Measurements from ENCODE around the gene G6PD. TPM values are rescaled to one million over a fixed set of nuclear protein-coding genes. Genes with fewer than 3 reads are reported as not detected.
A peak's percentile ranks its signal among the peaks of the same experiment; 100 is the strongest.

G6PD gene
- total and polyA plus RNA-seq, 10 of the 15 experiments (the other 5 are each of a cell fraction or from before 2014, with no cell fraction given) = 1.6 to 62.5 (median 28.4) TPM

GRCh38 chrX:154548028-154548316, 1.3 kb upstream of the G6PD start:
- ChIA-PET CTCF (interaction anchor here (0.8 kb wide), 1 partner anchor 175 kb away, joined by 4 read pairs; no protein-coding TSS in a partner anchor), POLR2A (interaction anchor here (0.8 kb wide), 1 partner anchor 688 kb away, joined by 4 read pairs; no protein-coding TSS in a partner anchor), RAD21 (ENCODE audit: unreplicated experiment) (no interaction called here), SMC1A (ENCODE audit: uncharacterized antibody, unreplicated experiment) (no interaction called here)
- no peak for DNase-seq (ENCODE audit: low read depth, low spot score)
- H3K27me3 ChIP-seq (replicated peaks in 1 of 2; ENCODE audit: control insufficient read depth in 2 of 2, insufficient read depth in 2 of 2, low read length in 1 of 2) = no peaks in the 10 kb centered on the region
- H3K4me3 ChIP-seq = peak overlapping the region; percentile 72
- no peaks in the 10 kb centered on the region for H3K36me3 ChIP-seq (ENCODE audit: control insufficient read depth in 2 of 2, insufficient read depth in 2 of 2, low read length in 1 of 2)
- TSS peak; percentile 70 for BruUV-seq (replicated peaks)
- peak overlapping the region; percentile 36 for H3K4me2 ChIP-seq (ENCODE audit: control insufficient read depth, insufficient read depth)
- H3K4me1 ChIP-seq (ENCODE audit: control insufficient read depth, insufficient read depth, low read length) = peaks cover 9% of the 10 kb centered on the region
- ATAC-seq = no peak
- 32% methylated on average over 9 of the region's 9 CpGs for WGBS (ENCODE audit: insufficient coverage, insufficient replicate concordance, low lambda C conversion rate, missing lambda C conversion rate)
- intact Hi-C loops (cut with micrococcal nuclease; ENCODE audit: unreplicated experiment) = no loop called here
- no peak for FAIRE-seq
- H3K9me3 ChIP-seq (replicated peaks; ENCODE audit: control insufficient read depth, insufficient read depth, low read length) = no peaks in the 10 kb centered on the region; the same call in 2 of the 3 replicates
- peak overlapping the region; percentile 65 for H3K27ac ChIP-seq (ENCODE audit: control insufficient read depth, insufficient read depth)
- H4K20me1 ChIP-seq (ENCODE audit: control insufficient read depth, insufficient read depth) = no peaks in the 10 kb centered on the region
- in situ Hi-C loops (cut with MboI) = loop anchor here (10.0 to 25.0 kb wide), 2 partner anchors 287 to 411 kb away; partner anchors contain the start of genes OPN1LW and SMIM9
- peak overlapping the region; percentile 70 for H3K9ac ChIP-seq (ENCODE audit: control insufficient read depth, insufficient read depth, low read length)
- H3K79me2 ChIP-seq (ENCODE audit: control insufficient read depth, insufficient read depth, low read length) = peaks cover 30% of the 10 kb centered on the region
- TF ChIP-seq JUNB (IDR thresholded peaks at IDR 0.05) (no peak), RELA (IDR thresholded peaks at IDR 0.05; ENCODE audit: borderline replicate concordance, partially characterized antibody) (no peak), BCL11A (IDR thresholded peaks at IDR 0.05; ENCODE audit: low read depth, low read length) (no peak), HDAC6 (IDR thresholded peaks at IDR 0.05; ENCODE audit: unreplicated experiment) (no peak), FOXM1 (IDR thresholded peaks at IDR 0.05; ENCODE audit: low read depth, low read length) (no peak), E2F4 (IDR thresholded peaks at IDR 0.05; ENCODE audit: low read depth, low read length) (no peak), ASH2L (IDR thresholded peaks at IDR 0.05; ENCODE audit: borderline replicate concordance, low read depth) (no peak), IKZF1 (conservative IDR thresholded peaks at IDR 0.05) (no peak), BCLAF1 (IDR thresholded peaks at IDR 0.05) (no peak), STAT1 (conservative IDR thresholded peaks at IDR 0.05) (no peak), CBFB (IDR thresholded peaks at IDR 0.05; ENCODE audit: low read depth) (no peak), JUND (IDR thresholded peaks at IDR 0.05; ENCODE audit: low read depth, low read length) (no peak), TCF12 (IDR thresholded peaks at IDR 0.05; ENCODE audit: low read depth, low read length) (no peak), SMC3 (IDR thresholded peaks at IDR 0.05; ENCODE audit: borderline replicate concordance, low read length) (no peak), EP300 (IDR thresholded peaks at IDR 0.05; ENCODE audit: borderline replicate concordance in 1 of 2, control insufficient read depth in 1 of 2, low read depth in 2 of 2, low read length in 2 of 2) (no peak)
- no peak overlapping the region; the same call in 1 of the 2 replicates for H2AFZ ChIP-seq (ENCODE audit: control insufficient read depth, low read depth, low read length)
